PFSK-1 (cell line): ENCODE measurements around the gene KCNA2.

Experiments
- POLR2AphosphoS5 ChIP-seq: IDR thresholded peaks from 2 replicates; pipeline ENCODE4 v1.6.1; 2012; ENCODE audit warnings: low read depth, mild to moderate bottlenecking, control low read depth, low read length, moderate library complexity
- TF ChIP-seq, protein P1 (sequence below), 2 experiments: IDR thresholded peaks; 2 replicates each; pipeline versions ENCODE4 v1.6.1 to v1.8.0; 2011 to 2012; ENCODE audit warnings: low read depth in 2 of 2, low read length in 2 of 2, control low read depth in 1 of 2, inconsistent platforms in 1 of 2, mild to moderate bottlenecking in 1 of 2, moderate library complexity in 1 of 2; ENCODE audit not compliant: insufficient read depth in 1 of 2

DNA sequence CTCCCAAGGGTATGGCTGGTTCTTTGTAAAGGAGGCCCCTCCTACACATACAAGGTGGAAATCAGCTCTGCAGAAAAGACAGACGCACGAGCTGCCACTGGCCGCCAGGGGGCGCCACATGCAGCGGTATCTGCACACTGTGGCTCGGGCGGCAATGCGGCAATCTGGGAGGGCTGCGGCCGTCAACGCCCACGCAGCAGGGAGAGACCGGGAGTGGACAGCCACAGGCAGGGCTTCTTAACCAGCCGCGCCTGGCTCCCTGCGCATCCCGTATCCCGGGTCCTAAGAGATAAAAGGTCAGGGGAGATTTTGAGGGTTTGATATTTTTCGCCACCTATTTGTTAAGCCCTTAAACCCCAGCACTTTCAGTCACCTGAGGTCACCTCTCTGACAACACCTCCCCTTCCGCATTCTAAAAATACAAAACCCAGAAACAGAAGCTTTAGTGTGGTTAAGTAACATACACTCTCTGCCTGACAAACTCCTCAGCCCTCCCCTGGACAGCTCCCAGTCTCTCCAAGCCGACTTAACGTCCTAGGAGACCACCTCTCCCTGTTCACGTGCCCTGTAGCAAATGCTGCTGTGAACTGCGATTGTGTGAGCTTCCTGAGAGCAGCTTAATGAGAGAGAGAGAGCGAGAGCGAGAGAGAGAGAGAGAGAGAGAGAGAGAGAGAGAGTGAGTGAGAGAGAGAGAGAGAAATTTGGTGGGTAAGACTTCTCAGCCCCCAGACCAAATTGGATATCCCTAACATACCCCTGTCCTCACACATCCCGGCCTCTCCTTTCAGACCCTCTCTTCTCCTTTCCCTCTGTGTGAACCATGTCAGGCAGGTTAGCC, 13.5 kb upstream of the KCNA2 start:
- no peak for TF ChIP-seq POLR2AphosphoS5
- TF ChIP-seq, protein P1, sequence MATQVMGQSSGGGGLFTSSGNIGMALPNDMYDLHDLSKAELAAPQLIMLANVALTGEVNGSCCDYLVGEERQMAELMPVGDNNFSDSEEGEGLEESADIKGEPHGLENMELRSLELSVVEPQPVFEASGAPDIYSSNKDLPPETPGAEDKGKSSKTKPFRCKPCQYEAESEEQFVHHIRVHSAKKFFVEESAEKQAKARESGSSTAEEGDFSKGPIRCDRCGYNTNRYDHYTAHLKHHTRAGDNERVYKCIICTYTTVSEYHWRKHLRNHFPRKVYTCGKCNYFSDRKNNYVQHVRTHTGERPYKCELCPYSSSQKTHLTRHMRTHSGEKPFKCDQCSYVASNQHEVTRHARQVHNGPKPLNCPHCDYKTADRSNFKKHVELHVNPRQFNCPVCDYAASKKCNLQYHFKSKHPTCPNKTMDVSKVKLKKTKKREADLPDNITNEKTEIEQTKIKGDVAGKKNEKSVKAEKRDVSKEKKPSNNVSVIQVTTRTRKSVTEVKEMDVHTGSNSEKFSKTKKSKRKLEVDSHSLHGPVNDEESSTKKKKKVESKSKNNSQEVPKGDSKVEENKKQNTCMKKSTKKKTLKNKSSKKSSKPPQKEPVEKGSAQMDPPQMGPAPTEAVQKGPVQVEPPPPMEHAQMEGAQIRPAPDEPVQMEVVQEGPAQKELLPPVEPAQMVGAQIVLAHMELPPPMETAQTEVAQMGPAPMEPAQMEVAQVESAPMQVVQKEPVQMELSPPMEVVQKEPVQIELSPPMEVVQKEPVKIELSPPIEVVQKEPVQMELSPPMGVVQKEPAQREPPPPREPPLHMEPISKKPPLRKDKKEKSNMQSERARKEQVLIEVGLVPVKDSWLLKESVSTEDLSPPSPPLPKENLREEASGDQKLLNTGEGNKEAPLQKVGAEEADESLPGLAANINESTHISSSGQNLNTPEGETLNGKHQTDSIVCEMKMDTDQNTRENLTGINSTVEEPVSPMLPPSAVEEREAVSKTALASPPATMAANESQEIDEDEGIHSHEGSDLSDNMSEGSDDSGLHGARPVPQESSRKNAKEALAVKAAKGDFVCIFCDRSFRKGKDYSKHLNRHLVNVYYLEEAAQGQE (IDR thresholded peaks at IDR 0.05; ENCODE audit: insufficient read depth in 1 of 2, low read depth in 2 of 2, low read length in 2 of 2), result peak; percentile 4 to 39; a peak in 1 of 4 replicates
